GM21390 (cell line): ENCODE measurements around the gene HS3ST3B1.

ENCODE experiments used
- ATAC-seq: cut with Tn5 transposase; IDR thresholded peaks from one replicate; pipeline ENCODE4 v1.9.1; 2021; ENCODE audit not compliant: unreplicated experiment

Gene HS3ST3B1

GRCh38 chr17:14302431-14303099, 1.7 kb downstream of the HS3ST3B1 start:
- ATAC-seq, result peak; percentile 54

- ATAC-seq, result no peak
Measured at GRCh38 chr17:14303343-14304221, 2.7 kb downstream of the HS3ST3B1 start.

GRCh38 chr17:14304222-14304772, 3.4 kb downstream of the HS3ST3B1 start:
- ATAC-seq, result no peak

- ATAC-seq, result no peak
Measured at GRCh38 chr17:14304773-14305517, 4.1 kb downstream of the HS3ST3B1 start.

- no peak for ATAC-seq
Measured at GRCh38 chr17:14305785-14306496, 5.1 kb downstream of the HS3ST3B1 start.

GRCh38 chr17:14306596-14306995, 5.7 kb downstream of the HS3ST3B1 start:
- ATAC-seq, result no peak

GRCh38 chr17:14307560-14308024, 6.7 kb downstream of the HS3ST3B1 start:
- no peak for ATAC-seq

- no peak for ATAC-seq
Measured at GRCh38 chr17:14308636-14308964, 7.7 kb downstream of the HS3ST3B1 start.

- peak; percentile 89 for ATAC-seq
Measured at GRCh38 chr17:14308965-14309879, 8.3 kb downstream of the HS3ST3B1 start.

GRCh38 chr17:14310101-14310500, 9.2 kb downstream of the HS3ST3B1 start:
- no peak for ATAC-seq

- no peak for ATAC-seq
Measured at GRCh38 chr17:14310605-14311004, 9.7 kb downstream of the HS3ST3B1 start.

GRCh38 chr17:14311186-14311705, 10.4 kb downstream of the HS3ST3B1 start:
- no peak for ATAC-seq

GRCh38 chr17:14311981-14312380, 11.1 kb downstream of the HS3ST3B1 start:
- no peak for ATAC-seq

- no peak for ATAC-seq
Measured at GRCh38 chr17:14312522-14312921, 11.6 kb downstream of the HS3ST3B1 start.

GRCh38 chr17:14316126-14316832, 15.4 kb downstream of the HS3ST3B1 start:
- no peak for ATAC-seq

- ATAC-seq, result no peak
Measured at GRCh38 chr17:14317383-14317782, 16.5 kb downstream of the HS3ST3B1 start.

GRCh38 chr17:14318109-14318917, 17.4 kb downstream of the HS3ST3B1 start:
- ATAC-seq, result no peak

GRCh38 chr17:14318918-14319205, 18.0 kb downstream of the HS3ST3B1 start:
- ATAC-seq, result no peak
